Amniotic stem cell (primary cell): ENCODE measurements around the gene NPNT.
A peak's percentile ranks its signal among the peaks of the same experiment; 100 is the strongest.

ENCODE experiments used
- DNase-seq: peaks from one replicate; lab custom pipeline; 2025; lab: John Stamatoyannopoulos, UW

The NPNT gene

DNA sequence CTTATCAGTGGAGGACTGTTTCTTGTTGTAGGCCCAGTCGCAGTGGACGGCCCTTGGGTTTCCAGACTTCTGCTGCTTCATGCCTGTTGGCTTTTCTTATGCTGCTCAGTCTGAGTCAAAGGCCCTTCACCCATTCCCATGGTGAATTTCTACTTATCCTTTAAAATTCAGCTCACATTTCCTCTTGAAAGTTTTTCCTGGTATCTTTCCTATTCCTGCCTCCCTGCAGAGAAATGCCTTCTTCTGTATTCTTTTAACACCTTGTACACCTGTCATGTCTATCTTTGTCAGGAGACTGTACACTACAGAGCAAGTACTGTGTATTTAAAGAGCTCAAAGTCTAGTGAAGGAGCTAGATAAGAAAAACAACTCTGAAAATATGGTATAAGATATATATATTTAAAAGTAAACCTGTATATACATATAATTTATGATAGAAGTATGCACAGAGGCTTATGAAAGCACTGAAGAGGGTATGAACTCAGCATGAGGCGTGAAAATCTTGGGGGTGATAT lies 22.0 kb downstream of the NPNT start:
- no peak for DNase-seq

GRCh38 chr4:105921301-105921700 lies 26.0 kb downstream of the NPNT start:
- DNase-seq = no peak

DNA sequence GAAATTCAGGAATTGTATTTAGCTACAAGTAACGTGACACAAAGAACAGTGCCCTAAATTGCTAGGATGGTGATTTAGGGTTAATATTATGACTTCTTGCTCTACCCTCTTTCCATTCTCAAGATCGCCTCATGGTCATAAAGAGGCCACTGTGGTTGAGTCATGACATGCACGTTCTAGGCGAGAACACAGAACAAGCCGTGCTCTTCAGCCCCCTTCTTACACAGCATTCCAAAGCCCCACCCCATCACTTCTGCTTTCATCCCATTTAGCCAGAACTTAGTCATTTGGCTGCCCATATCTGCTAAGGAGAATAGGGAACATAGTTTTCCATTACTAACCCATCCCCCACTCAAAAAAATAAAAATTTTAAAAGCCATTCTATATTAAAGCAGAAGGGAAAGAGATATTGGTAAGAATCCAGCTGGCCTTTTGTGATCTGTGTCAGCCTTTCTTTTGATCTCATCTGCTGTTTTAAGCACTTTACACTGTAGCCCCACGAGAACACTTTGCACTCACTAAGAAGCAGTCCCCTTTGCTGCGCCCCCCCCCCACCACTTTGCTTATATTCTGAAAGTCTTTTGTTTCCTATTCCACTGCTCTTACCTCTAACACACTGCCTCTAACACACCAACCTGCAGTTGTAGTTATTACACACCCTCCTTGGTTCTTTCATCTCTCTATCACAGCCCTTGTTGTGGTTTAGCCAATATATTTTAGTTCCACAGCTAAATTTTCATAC lies 28.4 kb downstream of the NPNT start:
- no peak for DNase-seq

DNA sequence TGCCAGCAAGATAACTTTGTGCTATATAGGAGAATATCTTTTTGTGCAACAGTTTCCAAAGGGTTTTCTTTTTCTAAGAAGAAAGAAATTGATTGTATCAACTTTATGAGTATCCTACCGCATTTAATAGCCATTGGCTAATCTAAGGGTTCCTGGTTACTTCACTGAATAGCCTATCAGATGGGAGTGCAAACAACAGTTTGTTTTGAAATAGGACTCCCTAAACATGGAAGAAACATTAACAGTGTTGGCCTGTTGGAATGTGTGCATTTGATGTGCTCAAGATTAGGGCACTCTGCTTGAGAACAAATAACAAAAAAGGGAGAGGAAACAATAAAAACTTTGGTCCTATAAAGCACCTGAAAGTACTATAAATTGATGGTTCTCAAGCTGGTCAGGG lies 29.1 kb downstream of the NPNT start:
- no peak for DNase-seq

GRCh38 chr4:105930698-105931097 lies 35.4 kb downstream of the NPNT start:
- no peak for DNase-seq

GRCh38 chr4:105933083-105933482 lies 37.8 kb downstream of the NPNT start:
- no peak for DNase-seq

- no peak for DNase-seq
Measured at GRCh38 chr4:105934386-105934785, 39.1 kb downstream of the NPNT start.

DNA sequence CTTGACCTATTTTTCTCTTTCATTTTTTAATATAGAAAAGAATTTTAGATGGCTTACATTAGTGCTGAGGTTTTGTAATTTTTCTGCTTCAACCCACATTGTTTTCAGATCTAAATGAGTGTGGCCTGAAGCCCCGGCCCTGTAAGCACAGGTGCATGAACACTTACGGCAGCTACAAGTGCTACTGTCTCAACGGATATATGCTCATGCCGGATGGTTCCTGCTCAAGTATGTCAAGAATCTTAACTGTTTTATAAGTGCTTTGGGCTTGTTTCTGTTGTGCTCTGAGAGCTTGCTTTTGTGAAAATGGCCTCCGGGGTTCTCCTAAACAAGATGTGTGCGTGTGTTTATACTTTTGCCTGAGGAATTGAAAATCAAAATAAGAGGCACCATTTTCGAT lies 41.6 kb downstream of the NPNT start:
- DNase-seq = no peak

- no peak for DNase-seq
Measured at GRCh38 chr4:105937759-105938158, 42.5 kb downstream of the NPNT start.

GRCh38 chr4:105943234-105943633 lies 48.0 kb downstream of the NPNT start:
- DNase-seq = no peak

GRCh38 chr4:105944540-105944939 lies 49.3 kb downstream of the NPNT start:
- DNase-seq = peak; percentile 9

- no peak for DNase-seq
Measured at GRCh38 chr4:105946771-105947170, 51.5 kb downstream of the NPNT start.

GRCh38 chr4:105950701-105951100 lies 55.4 kb downstream of the NPNT start:
- no peak for DNase-seq

DNA sequence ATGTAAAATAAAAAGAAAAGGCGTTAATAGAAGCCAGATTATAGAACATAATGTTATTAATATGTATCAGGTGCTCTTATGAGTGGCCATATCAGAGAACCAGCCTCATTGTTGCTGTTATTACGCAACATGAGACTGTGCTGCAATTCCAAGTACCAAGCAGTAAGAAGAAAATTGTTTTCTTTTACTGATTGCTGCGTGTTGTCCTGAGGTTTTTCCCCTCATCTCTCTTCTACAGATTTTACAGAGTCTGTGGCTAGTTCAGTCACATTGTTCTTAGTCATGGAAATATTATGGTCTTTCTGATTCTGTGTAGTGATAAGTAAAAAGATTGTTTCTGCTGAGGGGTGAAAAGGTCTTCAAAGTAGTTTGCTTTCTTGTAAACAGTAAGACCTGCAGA lies 55.9 kb downstream of the NPNT start:
- no peak for DNase-seq

- no peak for DNase-seq
Measured at GRCh38 chr4:105952591-105952990, 57.3 kb downstream of the NPNT start.

GRCh38 chr4:105956569-105956968 lies 61.3 kb downstream of the NPNT start:
- no peak for DNase-seq

GRCh38 chr4:105957680-105958079 lies 62.4 kb downstream of the NPNT start:
- no peak for DNase-seq

DNA sequence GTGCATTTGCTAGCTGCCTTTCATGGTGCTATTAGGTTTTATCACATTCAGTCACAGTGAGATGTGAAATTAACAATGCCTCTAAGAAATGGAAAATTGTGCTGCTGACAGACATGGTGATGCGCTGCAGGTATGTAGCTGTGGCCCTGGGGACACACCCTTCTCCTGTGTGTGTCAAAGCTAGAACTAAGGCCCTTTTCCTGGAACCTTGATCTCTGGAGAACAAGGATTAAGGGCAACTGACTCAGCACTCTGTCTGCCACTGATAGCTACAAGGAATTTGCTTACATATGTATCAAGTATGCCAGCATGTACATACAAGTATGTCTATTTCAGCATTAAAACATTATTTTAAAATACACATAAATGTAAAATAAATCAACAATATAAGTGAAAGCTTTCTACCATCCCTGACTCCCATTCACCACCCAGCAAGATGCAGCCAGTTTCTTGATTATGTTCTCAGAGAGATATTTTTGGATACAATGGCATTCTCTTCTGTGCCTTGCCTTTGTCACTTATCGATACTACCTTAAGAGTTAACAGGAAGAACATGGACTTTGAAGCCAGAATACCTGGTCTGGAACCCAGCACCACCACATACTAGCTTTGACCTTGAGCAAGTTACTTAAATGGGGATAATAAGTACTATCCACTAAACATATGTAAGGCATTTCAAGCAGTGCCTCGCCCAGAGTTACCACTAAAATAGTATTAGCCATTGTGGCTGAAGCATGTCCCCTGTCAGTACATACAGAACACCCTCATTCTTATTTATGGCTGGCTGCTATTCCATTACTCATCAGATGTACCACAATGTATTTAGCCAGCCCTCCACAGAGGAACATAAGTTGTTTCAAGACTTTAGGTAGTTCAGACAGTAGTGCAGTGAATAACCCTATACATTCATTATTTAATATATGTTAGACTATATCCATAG lies 68.5 kb downstream of the NPNT start:
- no peak for DNase-seq

- no peak for DNase-seq
Measured at GRCh38 chr4:105965183-105965800, 70.0 kb downstream of the NPNT start.

GRCh38 chr4:105966051-105966450 lies 70.8 kb downstream of the NPNT start:
- peak; percentile 76 for DNase-seq

DNA sequence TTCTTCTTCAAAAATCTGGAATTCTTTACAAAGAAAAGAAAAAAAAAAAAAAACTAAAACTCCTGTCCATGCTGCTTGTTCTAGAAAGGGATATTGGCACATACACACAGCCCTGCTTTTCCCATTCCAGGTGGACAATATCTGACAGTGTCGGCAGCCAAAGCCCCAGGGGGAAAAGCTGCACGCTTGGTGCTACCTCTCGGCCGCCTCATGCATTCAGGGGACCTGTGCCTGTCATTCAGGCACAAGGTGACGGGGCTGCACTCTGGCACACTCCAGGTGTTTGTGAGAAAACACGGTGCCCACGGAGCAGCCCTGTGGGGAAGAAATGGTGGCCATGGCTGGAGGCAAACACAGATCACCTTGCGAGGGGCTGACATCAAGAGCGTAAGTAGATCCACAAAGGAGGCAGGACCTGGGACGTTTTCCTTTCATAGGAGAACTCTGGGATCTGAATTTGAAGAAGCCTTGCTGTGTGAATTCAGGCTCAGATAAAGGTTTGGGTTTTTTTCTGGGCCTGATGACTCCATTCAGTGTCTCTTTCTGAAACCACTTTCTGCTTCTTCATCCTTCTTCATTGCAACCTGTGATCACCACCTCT lies 71.9 kb downstream of the NPNT start:
- DNase-seq = no peak

DNA sequence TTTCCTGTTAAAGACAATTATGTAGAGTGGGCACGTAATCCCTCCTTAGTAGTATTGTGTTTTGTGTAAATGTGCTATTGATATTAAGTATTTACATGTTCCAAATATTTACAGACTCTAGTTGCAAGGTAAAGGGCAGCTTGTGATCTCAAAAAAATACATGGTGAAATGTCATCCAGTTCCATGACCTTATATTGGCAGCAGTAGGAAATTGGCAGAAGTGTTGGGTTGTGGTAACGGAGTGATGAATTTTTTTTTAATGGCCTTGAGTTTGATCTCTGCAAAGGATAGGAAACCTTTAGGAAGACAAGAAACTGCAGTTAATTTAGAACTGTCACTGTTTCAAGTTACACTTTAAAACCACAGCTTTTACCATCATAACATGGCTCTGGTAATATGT lies 74.3 kb downstream of the NPNT start:
- no peak for DNase-seq
